IMR-90 (cell line): ENCODE measurements around the gene MRPL54. TPM values are rescaled to one million over a fixed set of nuclear protein-coding genes. Genes with fewer than 3 reads are reported as not detected.

ENCODE experiments used
- ATAC-seq: fragments of 200-7000 bp; cut with Tn5 transposase; 2 replicates; pipeline ENCODE4 v1.9.1; 2020; ENCODE audit warnings: low read depth, mild to moderate bottlenecking, moderate library complexity
- BruUV-seq: library from RNA; stranded (reverse); fragments of 400-500 nt; replicated peaks from 2 replicates; lab custom pipeline; 2021; lab: Mats Ljungman, UMichigan
- CTCF ChIA-PET: fragments of 300-600 bp; formaldehyde crosslinking; extraction: SDS; loops from one replicate; lab custom pipeline; 2021; ENCODE audit warnings: antibody characterized with exemption; lab: Yijun Ruan, JAX
- POLR2A ChIA-PET: fragments of 300-600 bp; sonication (Branson Sonifier 250); formaldehyde crosslinking; loops from one replicate; lab custom pipeline; 2022; ENCODE audit warnings: antibody characterized with exemption; ENCODE audit not compliant: unreplicated experiment; lab: Charles Lee
- DNase-seq: peaks from one replicate; pipeline ENCODE4 v3.0.0; 2013
- H2AFZ ChIP-seq: replicated peaks from 2 replicates; pipeline ENCODE3; 2013; ENCODE audit warnings: low read length, mild to moderate bottlenecking; ENCODE audit not compliant: poor library complexity
- H2AK5ac ChIP-seq: 2 replicates; pipeline ENCODE4 v1.6.1; 2013; ENCODE audit warnings: low read depth, low read length, inconsistent platforms
- H2AK9ac ChIP-seq: replicated peaks from 2 replicates; pipeline ENCODE3; 2013; ENCODE audit warnings: mild to moderate bottlenecking, low read depth, low read length, moderate library complexity; ENCODE audit not compliant: poor library complexity
- H2BK120ac ChIP-seq: 2 replicates; pipeline ENCODE4 v1.6.1; 2013; ENCODE audit warnings: low read depth, low read length, inconsistent platforms
- H2BK15ac ChIP-seq: 3 replicates; pipeline ENCODE4 v1.6.1; 2013; ENCODE audit warnings: low read depth, low read length, inconsistent platforms
- H2BK20ac ChIP-seq: 2 replicates; pipeline ENCODE4 v1.6.1; 2013; ENCODE audit warnings: low read depth, mild to moderate bottlenecking, inconsistent platforms, low read length, moderate library complexity
- H2BK5ac ChIP-seq: 2 replicates; pipeline ENCODE4 v1.6.1; 2013; ENCODE audit warnings: mild to moderate bottlenecking, low read depth, low read length, inconsistent platforms; ENCODE audit not compliant: poor library complexity, severe bottlenecking
- H3K14ac ChIP-seq: replicated peaks from 2 replicates; pipeline ENCODE4 v1.6.1; 2013; ENCODE audit warnings: low read depth, low read length, inconsistent platforms
- H3K18ac ChIP-seq: 2 replicates; pipeline ENCODE4 v1.6.1; 2013; ENCODE audit warnings: low read depth, low read length, control low read depth
- H3K23ac ChIP-seq: 2 replicates; pipeline ENCODE4 v1.6.1; 2013; ENCODE audit warnings: low read depth, low read length, inconsistent platforms
- H3K27ac ChIP-seq: 2 replicates; pipeline ENCODE4 v1.5.1; 2013; ENCODE audit warnings: mild to moderate bottlenecking, control low read depth, low read length; ENCODE audit not compliant: insufficient read depth
- H3K27me3 ChIP-seq: 2 replicates; pipeline ENCODE4 v1.6.1; 2013; ENCODE audit warnings: low read length; ENCODE audit not compliant: control insufficient read depth, insufficient read depth
- H3K36me3 ChIP-seq: 2 replicates; pipeline ENCODE4 v1.6.1; 2013; ENCODE audit warnings: low read length, mixed read lengths; ENCODE audit not compliant: control insufficient read depth, insufficient read depth
- H3K4ac ChIP-seq: 2 replicates; pipeline ENCODE4 v1.6.1; 2013; ENCODE audit warnings: low read depth, low read length, inconsistent platforms
- H3K4me1 ChIP-seq: 2 replicates; pipeline ENCODE4 v1.6.1; 2013; ENCODE audit warnings: low read length, mixed read lengths; ENCODE audit not compliant: control insufficient read depth, insufficient read depth
- H3K4me2 ChIP-seq: 2 replicates; pipeline ENCODE4 v1.6.1; 2013; ENCODE audit warnings: low read depth, mild to moderate bottlenecking, control low read depth, low read length, moderate library complexity
- H3K4me3 ChIP-seq: 2 replicates; pipeline ENCODE4 v1.5.1; 2013; ENCODE audit warnings: low read depth, mild to moderate bottlenecking, control low read depth, low read length, moderate library complexity; ENCODE audit not compliant: insufficient read depth
- H3K56ac ChIP-seq: 2 replicates; pipeline ENCODE4 v1.6.1; 2013; ENCODE audit warnings: low read length, inconsistent platforms; ENCODE audit not compliant: insufficient read depth; ENCODE audit errors: extremely low read depth
- H3K79me1 ChIP-seq, 2 experiments: 2 replicates each; pipeline ENCODE4 v1.6.1; 2013; ENCODE audit warnings: low read length in 2 of 2, inconsistent platforms in 1 of 2, low read depth in 1 of 2
- H3K9ac ChIP-seq: 2 replicates; pipeline ENCODE4 v1.6.1; 2013; ENCODE audit warnings: low read depth, low read length, control low read depth
- H3K9me1 ChIP-seq: 2 replicates; pipeline ENCODE4 v1.6.1; 2013; ENCODE audit warnings: low read length, inconsistent platforms; ENCODE audit not compliant: insufficient read depth
- H3K9me3 ChIP-seq: 2 replicates; pipeline ENCODE4 v1.6.1; 2013; ENCODE audit warnings: low read length; ENCODE audit not compliant: control insufficient read depth, insufficient read depth
- H4K20me1 ChIP-seq: 2 replicates; pipeline ENCODE4 v1.6.1; 2013; ENCODE audit warnings: low read length, inconsistent platforms; ENCODE audit not compliant: insufficient read depth
- H4K5ac ChIP-seq: 2 replicates; pipeline ENCODE4 v1.6.1; 2013; ENCODE audit warnings: mild to moderate bottlenecking, low read depth, low read length, control low read depth
- H4K8ac ChIP-seq, 2 experiments: 2 replicates each; pipeline ENCODE4 v1.6.1; 2013; ENCODE audit warnings: low read depth in 2 of 2, low read length in 2 of 2, control low read depth in 1 of 2, inconsistent platforms in 1 of 2
- H4K91ac ChIP-seq: 2 replicates; pipeline ENCODE4 v1.6.1; 2013; ENCODE audit warnings: low read depth, low read length, inconsistent platforms; ENCODE audit not compliant: insufficient read depth
- BHLHE40 ChIP-seq: fragments of 150-350 bp; IDR thresholded peaks from 2 replicates; pipeline ENCODE4 v1.6.1; 2016; ENCODE audit warnings: mild to moderate bottlenecking, low read depth, low read length
- CEBPB ChIP-seq: IDR thresholded peaks from 2 replicates; pipeline ENCODE4 v1.6.1; 2012; ENCODE audit warnings: low read depth, low read length, improper control_type of control experiment
- CTCF ChIP-seq: conservative IDR thresholded peaks from 2 replicates; pipeline ENCODE4 v1.5.1; 2012; ENCODE audit warnings: mild to moderate bottlenecking, low read depth, low read length, improper control_type of control experiment
- ELK1 ChIP-seq: fragments of 150-350 bp; IDR thresholded peaks from 2 replicates; pipeline ENCODE4 v1.6.1; 2016; ENCODE audit warnings: low read depth, mild to moderate bottlenecking, low read length, moderate library complexity, borderline replicate concordance
- FOS ChIP-seq: fragments of 150-350 bp; IDR thresholded peaks from 2 replicates; pipeline ENCODE4 v1.6.1; 2016; ENCODE audit warnings: low read depth, low read length
- MAFK ChIP-seq: IDR thresholded peaks from 2 replicates; pipeline ENCODE4 v1.6.1; 2012; ENCODE audit warnings: low read depth, low read length, improper control_type of control experiment
- MAZ ChIP-seq: IDR thresholded peaks from 2 replicates; pipeline ENCODE4 v1.6.1; 2012; ENCODE audit warnings: low read depth, mild to moderate bottlenecking, low read length, improper control_type of control experiment, moderate library complexity, borderline replicate concordance
- MXI1 ChIP-seq: IDR thresholded peaks from 2 replicates; pipeline ENCODE4 v1.6.1; 2012; ENCODE audit warnings: low read depth, mild to moderate bottlenecking, low read length, moderate library complexity, borderline replicate concordance
- NFE2L2 ChIP-seq: fragments of 150-350 bp; IDR thresholded peaks from 2 replicates; pipeline ENCODE4 v1.6.1; 2016; ENCODE audit warnings: low read depth, mild to moderate bottlenecking, low read length
- POLR2A ChIP-seq: IDR thresholded peaks from 2 replicates; pipeline ENCODE4 v1.6.1; 2012; ENCODE audit warnings: mild to moderate bottlenecking, low read depth, low read length
- RAD21 ChIP-seq: IDR thresholded peaks from 2 replicates; pipeline ENCODE4 v1.6.1; 2012; ENCODE audit warnings: low read length, improper control_type of control experiment
- RCOR1 ChIP-seq: IDR thresholded peaks from 2 replicates; pipeline ENCODE4 v1.6.1; 2012; ENCODE audit warnings: mild to moderate bottlenecking, low read length, improper control_type of control experiment; ENCODE audit not compliant: insufficient replicate concordance
- RFX5 ChIP-seq: IDR thresholded peaks from 2 replicates; pipeline ENCODE4 v1.8.0; 2012; ENCODE audit warnings: low read depth, mild to moderate bottlenecking, low read length, moderate library complexity
- WGBS, 2 experiments: methylation state at CpG; one replicate each; pipeline versions ENCODE4 v1.1.5 to v1.1.7; 2013; ENCODE audit warnings: missing lambda C conversion rate in 2 of 2; ENCODE audit not compliant: insufficient read length in 1 of 2; ENCODE audit errors: extremely low coverage in 2 of 2; 5-methylcytosine and 5-hydroxymethylcytosine counted together
- dilution Hi-C: fragments of 300-500 bp; cut with HindIII; formaldehyde crosslinking; loops from one replicate; pipeline ENCODE4 v1.14.3; 2018; ENCODE audit warnings: low sequenced_read_pairs; ENCODE audit not compliant: unreplicated experiment
- in situ Hi-C: fragments of 300-500 bp; cut with MboI; formaldehyde crosslinking; loops from 3 replicates; pipeline ENCODE4 v1.14.3; 2019; ENCODE audit warnings: low sequenced_read_pairs, inconsistent platforms, mixed read lengths
- intact Hi-C: fragments of 100-400 bp; cut with micrococcal nuclease; formaldehyde crosslinking; loops from 2 replicates; pipeline ENCODE4 v1.10.0; 2022
- polyA plus RNA-seq, 3 experiments: library from polyadenylated mRNA; depleted of rRNA; stranded (reverse); fragments of >200 nt; gene quantifications; 2 replicates each; pipeline ENCODE4 v1.2.3, GENCODE V29; 2012; ENCODE audit warnings: low replicate concordance in 1 of 3
- total RNA-seq: library from RNA; depleted of rRNA; stranded (reverse); fragments of >200 nt; gene quantifications from 2 replicates; pipeline ENCODE4 v1.2.3, GENCODE V29; 2012

MRPL54 gene
- total and polyA plus RNA-seq, 2 of the 4 experiments (the other 2 are of a cell fraction), result 55.9 to 75.7 TPM

GRCh38 chr19:3722443-3723109 lies 39.9 kb upstream of the MRPL54 start (continued):
- TF ChIP-seq CEBPB (no peak), MAFK (no peak), BHLHE40 (no peak)

GRCh38 chr19:3723110-3723488 lies 39.4 kb upstream of the MRPL54 start:
- dilution Hi-C loops (no loop called here), intact Hi-C loops (no loop called here), in situ Hi-C loops (no loop called here)
- Histone ChIP-seq H4K91ac (no peak overlapping the region), H3K9ac (no peak overlapping the region), H3K9me3 (no peaks in the 10 kb centered on the region), H4K8ac (no peak overlapping the region), H3K79me1 (no peaks in the 10 kb centered on the region), H3K9me1 (no peaks in the 10 kb centered on the region), H3K4me3 (no peak overlapping the region), H4K5ac (no peak overlapping the region), H3K4ac (no peak overlapping the region), H3K4me1 (no peaks in the 10 kb centered on the region), H3K23ac (no peak overlapping the region), H3K14ac (no peak overlapping the region), H4K20me1 (no peaks in the 10 kb centered on the region), H3K18ac (no peak overlapping the region), H2AFZ (no peak overlapping the region), H2BK15ac (no peak overlapping the region), H2BK20ac (no peak overlapping the region), H3K27ac (no peak overlapping the region), H2BK120ac (no peak overlapping the region), H3K4me2 (no peak overlapping the region), H2BK5ac (no peak overlapping the region), H2AK5ac (no peak overlapping the region), H2AK9ac (peak overlapping the region; percentile 72), H3K36me3 (no peaks in the 10 kb centered on the region), H3K27me3 (peaks cover 38% of the 10 kb centered on the region), H3K56ac (no peak overlapping the region)
- DNase-seq, result no peak
- ChIA-PET POLR2A (no interaction called here), CTCF (no interaction called here)
- no peak for TF ChIP-seq MAZ
- TF ChIP-seq RFX5, result no peak
- no peak for TF ChIP-seq FOS
- no peak for TF ChIP-seq NFE2L2
- TF ChIP-seq MAFK, result no peak
- no peak for TF ChIP-seq RAD21
- TF ChIP-seq ELK1, result no peak
- TF ChIP-seq MXI1, result no peak
- no peak for TF ChIP-seq CTCF
- no peak for TF ChIP-seq POLR2A
- TF ChIP-seq RCOR1, result no peak
- no peak for TF ChIP-seq CEBPB
- no peak for ATAC-seq
- BruUV-seq, result no TSS peak
- WGBS, 2 experiments, result no CpG with 5 or more reads among the region's 5 CpGs
